HepG2 (cell line): ENCODE data around the gene SLC22A31. TPM values are rescaled to one million over a fixed set of nuclear protein-coding genes. Genes with fewer than 3 reads are reported as not detected.

ENCODE experiments used
- GABPB1 ChIP-seq: IDR thresholded peaks from 2 replicates; pipeline ENCODE4 v1.6.1; 2016; ENCODE audit warnings: mild to moderate bottlenecking, missing genetic modification reagents, moderate library complexity, missing compliant biosample characterization
- HOXD1 ChIP-seq: sonication (generic); formaldehyde crosslinking; IDR thresholded peaks from 2 replicates; pipeline ENCODE4 v1.5.0; 2020; ENCODE audit warnings: missing genetic modification reagents
- KLF6 ChIP-seq: IDR thresholded peaks from 2 replicates; pipeline ENCODE4 v1.8.0; 2016; ENCODE audit warnings: missing biosample characterization, missing genetic modification reagents
- NCOA1 ChIP-seq: sonication (generic); formaldehyde crosslinking; IDR thresholded peaks from 2 replicates; pipeline ENCODE4 v1.9.0; 2021; ENCODE audit warnings: missing genetic modification reagents
- NFYC ChIP-seq: IDR thresholded peaks from 2 replicates; pipeline ENCODE4 v1.6.1; 2016; ENCODE audit warnings: missing genetic modification reagents, missing compliant biosample characterization
- ZNF354B ChIP-seq: sonication (generic); formaldehyde crosslinking; IDR thresholded peaks from 2 replicates; pipeline ENCODE4 v1.8.0; 2022; ENCODE audit warnings: mild to moderate bottlenecking, missing genetic modification reagents
- ZNF547 ChIP-seq: sonication (generic); formaldehyde crosslinking; IDR thresholded peaks from 2 replicates; pipeline ENCODE4 v1.5.1; 2020; ENCODE audit warnings: mild to moderate bottlenecking, missing genetic modification reagents
- ZNF687 ChIP-seq: sonication (generic); formaldehyde crosslinking; IDR thresholded peaks from 2 replicates; pipeline ENCODE4 v1.5.1; 2020; ENCODE audit warnings: mild to moderate bottlenecking, missing genetic modification reagents, moderate library complexity
- ZNF709 ChIP-seq: sonication (generic); formaldehyde crosslinking; IDR thresholded peaks from 2 replicates; pipeline ENCODE4 v1.5.0; 2020; ENCODE audit warnings: mild to moderate bottlenecking, missing genetic modification reagents
- ZNF740 ChIP-seq: sonication (generic); formaldehyde crosslinking; IDR thresholded peaks from 2 replicates; pipeline ENCODE4 v1.4.0; 2020; ENCODE audit warnings: missing genetic modification reagents
- polyA plus RNA-seq, 8 experiments: library from polyadenylated mRNA; depleted of rRNA in 3 of 8; stranded (reverse) in 7 of 8; unstranded in 1 of 8; fragments of >200 nt; fragmentation: Illumina TruSeq in 4 of 8; extraction: Trizol in 4 of 8; gene quantifications; 2 replicates each; pipeline versions ENCODE4 v1.2.1 to v1.2.3, GENCODE V29; 2011 to 2016; ENCODE audit warnings: low read depth in 4 of 8, missing spikeins in 1 of 8, mixed read lengths in 1 of 8; ENCODE audit not compliant: insufficient read depth in 1 of 8
- total RNA-seq, 5 experiments: library from RNA; depleted of rRNA; stranded (reverse); fragments of >200 nt; fragmentation: Illumina TruSeq; extraction: Trizol; gene quantifications; 2 replicates each; pipeline ENCODE4 v1.2.3, GENCODE V29; 2016; ENCODE audit warnings: low read depth in 1 of 5

The SLC22A31 gene
- total and polyA plus RNA-seq, 2 of the 13 experiments (the other 11 are each of a cell fraction or from before 2014, with no cell fraction given) = 67.3 to 83.3 TPM

DNA sequence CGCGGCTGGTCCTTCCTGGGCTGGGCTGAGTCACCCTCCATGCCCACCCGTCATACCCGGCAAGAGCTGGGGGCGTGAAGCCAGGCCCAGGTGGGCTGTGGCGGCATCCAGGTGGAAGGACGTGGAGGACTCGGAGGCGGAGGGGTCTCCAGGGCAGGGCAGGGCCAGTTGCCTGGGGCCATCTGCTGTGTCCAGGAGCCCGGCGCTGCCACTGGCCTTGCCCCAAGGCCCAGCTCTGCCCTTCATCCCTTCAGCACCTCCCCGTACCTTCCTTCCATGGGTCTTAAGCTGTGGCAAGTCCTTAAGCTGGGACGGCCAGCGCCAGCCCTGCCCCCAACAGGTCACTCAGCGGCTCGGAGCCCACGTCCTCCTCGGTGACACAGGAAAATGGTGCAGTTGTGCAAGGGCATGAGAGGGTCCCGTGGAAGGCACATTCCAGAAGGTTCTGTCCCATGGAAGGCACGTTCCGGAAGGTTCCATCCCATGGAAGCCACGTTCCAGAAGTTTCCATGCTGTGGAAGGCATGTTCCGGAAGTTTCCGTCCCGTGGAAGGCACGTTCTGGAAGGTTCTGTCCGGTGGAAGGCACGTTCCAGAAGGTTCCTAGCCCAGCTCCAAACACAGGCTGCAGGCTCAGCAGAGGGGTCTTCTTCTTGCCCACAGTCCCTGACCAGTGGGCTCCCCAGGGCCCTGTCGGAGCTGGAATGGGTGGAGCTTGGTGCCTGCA, 39.2 kb downstream of the SLC22A31 start (continued):
- TF ChIP-seq ZNF687 (CRISPR knock-in tag) (peak; percentile 38), ZNF709 (CRISPR knock-in tag) (no peak), ZNF354B (CRISPR knock-in tag) (no peak), NCOA1 (CRISPR knock-in tag) (no peak), NFYC (CRISPR knock-in tag) (no peak), HOXD1 (CRISPR knock-in tag) (no peak), ZNF547 (0 out of 2 replicates have a peak, but pooled peaks have one; percentile 33), KLF6 (CRISPR knock-in tag) (no peak), ZNF740 (CRISPR knock-in tag) (no peak), GABPB1 (peak; percentile 9; the same call in 1 of the 2 replicates)
